ENCODE results near the gene PAQR4. TPM values are rescaled to one million over a fixed set of nuclear protein-coding genes. Genes with fewer than 3 reads are reported as not detected.

Gene PAQR4
- 35.8 TPM for polyA plus RNA-seq (2012; ENCODE audit: insufficient read depth, insufficient read length, low read depth)

DNA sequence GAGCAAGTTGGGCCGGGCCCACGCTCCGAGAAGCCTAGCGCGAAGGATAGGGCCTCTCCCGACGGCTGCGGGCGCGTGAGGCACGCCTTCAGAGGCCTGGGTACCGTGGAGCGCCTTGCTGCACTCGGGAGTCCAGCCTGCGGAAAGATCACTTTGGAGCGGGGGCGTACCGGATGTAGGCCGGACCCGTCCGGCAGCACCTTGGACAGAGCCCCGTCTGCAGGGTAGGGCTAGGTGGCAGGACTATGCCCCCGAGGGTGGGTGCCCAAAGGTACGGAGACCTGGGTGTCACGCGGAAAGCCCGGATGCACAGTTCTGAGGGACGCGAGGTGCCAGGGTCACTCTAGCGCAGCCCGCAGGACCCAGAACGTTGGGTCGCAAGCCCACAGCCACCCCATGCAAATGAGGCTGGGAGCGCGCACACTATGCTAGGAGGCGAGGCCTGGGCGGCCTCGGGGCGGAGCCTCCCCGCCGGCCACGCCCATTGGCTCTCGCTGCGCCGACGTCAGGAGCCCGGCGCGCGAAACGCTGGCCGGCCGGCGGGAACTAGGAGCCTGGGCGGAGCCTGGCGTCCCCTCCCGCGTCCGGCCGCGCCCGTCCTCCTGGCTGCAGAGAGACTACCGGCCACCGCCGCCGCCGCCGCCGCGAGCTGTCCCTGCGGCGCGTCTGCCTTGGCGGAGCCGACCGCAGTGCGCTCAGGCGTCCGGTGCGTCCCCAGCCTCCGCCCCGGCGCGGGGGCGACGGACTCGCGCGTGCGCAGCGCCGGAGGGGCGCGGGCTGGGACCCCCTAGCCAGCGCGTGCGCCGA is at the start of gene PAQR4:
PAQR4 (plus strand) TSS at position 611 of the 807 bp plus-strand sequence. CDS start 327 bp downstream, outside the sequence.
- H3K27me3 ChIP-seq, result no peaks in the 10 kb centered on the region
- peak within 1 kb of the TSS; percentile 80 for H3K4me3 ChIP-seq (ENCODE audit: low read depth, low read length)
- peak; percentile 95 for DNase-seq
- H3K36me3 ChIP-seq, result peaks cover 31% of the 10 kb centered on the region
- H3K4me1 ChIP-seq, result peaks cover 23% of the 10 kb centered on the region
- TF ChIP-seq, protein P1, sequence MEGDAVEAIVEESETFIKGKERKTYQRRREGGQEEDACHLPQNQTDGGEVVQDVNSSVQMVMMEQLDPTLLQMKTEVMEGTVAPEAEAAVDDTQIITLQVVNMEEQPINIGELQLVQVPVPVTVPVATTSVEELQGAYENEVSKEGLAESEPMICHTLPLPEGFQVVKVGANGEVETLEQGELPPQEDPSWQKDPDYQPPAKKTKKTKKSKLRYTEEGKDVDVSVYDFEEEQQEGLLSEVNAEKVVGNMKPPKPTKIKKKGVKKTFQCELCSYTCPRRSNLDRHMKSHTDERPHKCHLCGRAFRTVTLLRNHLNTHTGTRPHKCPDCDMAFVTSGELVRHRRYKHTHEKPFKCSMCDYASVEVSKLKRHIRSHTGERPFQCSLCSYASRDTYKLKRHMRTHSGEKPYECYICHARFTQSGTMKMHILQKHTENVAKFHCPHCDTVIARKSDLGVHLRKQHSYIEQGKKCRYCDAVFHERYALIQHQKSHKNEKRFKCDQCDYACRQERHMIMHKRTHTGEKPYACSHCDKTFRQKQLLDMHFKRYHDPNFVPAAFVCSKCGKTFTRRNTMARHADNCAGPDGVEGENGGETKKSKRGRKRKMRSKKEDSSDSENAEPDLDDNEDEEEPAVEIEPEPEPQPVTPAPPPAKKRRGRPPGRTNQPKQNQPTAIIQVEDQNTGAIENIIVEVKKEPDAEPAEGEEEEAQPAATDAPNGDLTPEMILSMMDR (IDR thresholded peaks at IDR 0.05; ENCODE audit: low read depth, low read length), result no peak
- no peaks in the 10 kb centered on the region for H3K9me3 ChIP-seq

DNA sequence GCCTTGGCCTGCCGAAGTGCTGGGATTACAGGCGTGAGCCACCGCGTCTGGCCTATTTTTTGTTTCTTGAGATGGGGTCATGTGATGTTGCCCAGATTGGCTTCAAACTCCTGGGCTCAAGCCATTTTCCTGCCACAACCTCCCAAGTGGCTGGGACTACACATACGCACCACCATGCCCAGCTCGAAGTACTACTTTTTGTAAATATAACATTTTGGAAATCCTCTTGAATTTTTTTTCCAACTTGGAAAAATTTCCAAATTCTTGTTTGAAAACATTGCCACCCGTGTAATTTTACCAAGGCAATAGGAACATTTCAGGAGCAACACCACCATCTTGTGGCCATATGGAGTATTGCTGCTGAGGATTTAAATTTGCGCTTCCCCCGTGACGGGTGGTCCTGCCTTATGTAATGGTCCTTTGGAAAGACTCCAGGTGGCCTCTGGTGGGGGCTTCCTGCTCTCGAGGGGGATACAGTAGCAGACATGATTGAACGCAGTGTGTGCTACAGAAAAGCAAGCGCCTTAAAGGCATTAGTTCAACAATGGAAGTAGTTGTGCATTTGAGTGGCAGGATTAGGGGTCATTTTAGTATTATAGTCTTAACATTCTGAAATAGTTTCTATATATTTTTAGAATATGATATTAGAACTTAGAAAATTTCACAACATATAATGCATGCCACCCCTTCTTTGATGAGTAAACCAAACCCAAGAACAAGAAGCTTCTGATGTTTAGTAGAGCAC is 49.5 kb upstream of the PAQR4 start:
- peak; percentile 60 for DNase-seq
- no peak overlapping the region for H3K4me3 ChIP-seq (ENCODE audit: low read depth, low read length)
- H3K36me3 ChIP-seq, result peaks cover 3% of the 10 kb centered on the region; the same call in 1 of the 2 replicates
- H3K4me1 ChIP-seq, result no peaks in the 10 kb centered on the region
- TF ChIP-seq, protein P1 (IDR thresholded peaks at IDR 0.05; ENCODE audit: low read depth, low read length), result peak; percentile 89
- H3K27me3 ChIP-seq, result no peaks in the 10 kb centered on the region
- no peaks in the 10 kb centered on the region for H3K9me3 ChIP-seq

DNA sequence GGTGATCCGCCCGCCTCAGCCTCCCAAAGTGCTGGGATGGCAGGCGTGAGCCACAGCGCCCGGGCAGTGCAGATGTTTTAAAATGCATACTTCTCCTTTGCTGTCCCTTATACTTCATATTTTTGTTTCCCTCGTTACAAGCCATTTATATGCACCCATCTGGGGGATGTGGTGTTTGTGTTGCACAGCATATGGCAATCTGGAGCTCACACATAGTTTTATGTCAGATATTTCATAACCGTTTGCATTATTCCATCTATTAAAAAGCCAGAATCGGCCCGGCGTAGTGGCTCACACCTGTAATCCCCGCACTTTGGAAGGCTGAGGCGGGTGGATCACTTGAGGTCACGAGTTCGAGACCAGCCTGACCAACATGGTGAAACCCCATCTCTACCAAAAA is 45.7 kb upstream of the PAQR4 start:
- H3K36me3 ChIP-seq, result no peaks in the 10 kb centered on the region
- no peaks in the 10 kb centered on the region for H3K9me3 ChIP-seq
- peaks cover 3% of the 10 kb centered on the region for H3K4me1 ChIP-seq
- no peaks in the 10 kb centered on the region for H3K27me3 ChIP-seq
- no peak for DNase-seq
- TF ChIP-seq, protein P1 (IDR thresholded peaks at IDR 0.05; ENCODE audit: low read depth, low read length), result no peak
- no peak overlapping the region for H3K4me3 ChIP-seq (ENCODE audit: low read depth, low read length)

DNA sequence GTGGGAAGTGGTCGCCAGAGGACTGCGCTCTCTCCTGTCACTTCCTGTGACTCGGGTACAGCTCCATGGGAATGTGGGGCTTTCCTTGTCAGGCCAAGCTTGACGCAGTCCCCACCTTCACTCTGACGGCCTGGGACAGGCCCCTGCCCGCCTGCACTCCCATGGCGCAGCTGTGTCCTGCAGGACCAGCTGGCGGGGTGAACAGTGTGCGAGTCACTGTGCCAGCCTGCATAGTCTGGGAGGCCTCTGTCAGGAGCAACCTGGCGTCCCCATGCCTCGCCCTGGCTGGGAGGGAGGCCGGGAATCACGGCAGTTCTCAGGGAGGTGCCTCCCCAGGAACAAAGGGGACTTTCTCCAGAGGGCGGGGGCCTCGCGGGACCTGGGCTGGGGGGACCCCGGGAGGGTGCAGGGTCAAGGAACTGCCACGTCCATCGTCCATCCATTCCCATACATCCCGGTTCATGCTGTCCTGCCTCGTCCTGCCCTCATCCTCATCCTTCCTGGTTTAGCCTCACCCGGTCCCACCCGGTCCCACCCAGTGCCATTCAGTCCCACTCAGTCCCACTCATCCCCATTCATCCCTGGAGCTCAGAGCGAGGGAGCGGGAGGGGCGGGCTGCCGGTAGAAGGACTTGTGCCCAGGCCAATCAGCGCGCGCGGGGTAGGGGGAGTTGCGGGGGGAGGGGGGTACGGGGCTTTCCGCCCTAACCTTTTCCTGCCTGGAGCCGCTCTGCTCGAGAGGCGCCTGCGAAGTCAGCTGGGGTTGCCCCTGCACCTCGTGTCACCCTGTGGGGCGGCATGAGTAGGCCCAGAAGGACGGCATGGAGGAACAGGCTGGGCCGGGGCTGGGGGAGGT is 44.0 kb upstream of the PAQR4 start:
- Histone ChIP-seq H3K27me3 (no peaks in the 10 kb centered on the region), H3K4me1 (peaks cover 3% of the 10 kb centered on the region), H3K4me3 (ENCODE audit: low read depth, low read length) (no peak overlapping the region), H3K36me3 (no peaks in the 10 kb centered on the region), H3K9me3 (no peaks in the 10 kb centered on the region)
- TF ChIP-seq, protein P1 (IDR thresholded peaks at IDR 0.05; ENCODE audit: low read depth, low read length), result no peak
- no peak for DNase-seq

DNA sequence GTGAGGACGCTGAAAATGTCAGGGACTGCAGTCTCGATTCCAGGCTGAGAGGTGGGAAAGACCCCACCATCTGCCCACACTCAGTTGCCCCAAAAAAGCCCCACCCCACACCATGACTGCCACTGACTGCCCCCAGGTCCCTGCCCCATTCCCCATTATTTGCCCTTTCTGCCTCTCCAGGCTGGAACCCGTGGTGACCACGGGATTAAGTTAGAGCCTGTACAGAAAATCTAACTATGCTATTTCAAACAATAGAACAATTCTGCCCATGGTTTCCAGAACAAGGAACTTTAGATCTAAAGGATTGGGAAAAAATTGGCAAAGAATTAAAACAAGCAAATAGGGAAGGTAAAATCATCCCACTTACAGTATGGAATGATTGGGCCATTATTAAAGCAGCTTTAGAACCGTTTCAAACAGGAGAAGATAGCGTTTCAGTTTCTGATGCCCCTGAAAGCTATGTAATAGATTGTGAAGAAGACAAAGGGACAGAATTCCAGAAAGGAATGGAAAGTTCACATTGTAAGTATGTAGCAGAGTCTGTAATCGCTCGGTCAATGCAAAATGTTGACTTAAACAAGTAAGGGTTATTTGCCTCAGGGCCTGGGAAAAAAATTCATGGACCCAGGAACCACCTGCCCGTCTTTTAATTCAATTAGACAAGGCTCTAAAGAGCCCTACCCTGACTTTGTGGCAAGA is 43.0 kb upstream of the PAQR4 start:
- 0 out of 2 replicates have a peak, but pooled peaks cover 4% of the 10 kb centered on the region for H3K36me3 ChIP-seq
- H3K27me3 ChIP-seq, result no peaks in the 10 kb centered on the region
- TF ChIP-seq, protein P1 (IDR thresholded peaks at IDR 0.05; ENCODE audit: low read depth, low read length), result no peak
- no peak overlapping the region for H3K4me3 ChIP-seq (ENCODE audit: low read depth, low read length)
- H3K9me3 ChIP-seq, result no peaks in the 10 kb centered on the region
- no peak for DNase-seq
- peaks cover 3% of the 10 kb centered on the region for H3K4me1 ChIP-seq

Data from BE2C (cell line).